Measurements from ENCODE around the gene SLC27A3.

DNA sequence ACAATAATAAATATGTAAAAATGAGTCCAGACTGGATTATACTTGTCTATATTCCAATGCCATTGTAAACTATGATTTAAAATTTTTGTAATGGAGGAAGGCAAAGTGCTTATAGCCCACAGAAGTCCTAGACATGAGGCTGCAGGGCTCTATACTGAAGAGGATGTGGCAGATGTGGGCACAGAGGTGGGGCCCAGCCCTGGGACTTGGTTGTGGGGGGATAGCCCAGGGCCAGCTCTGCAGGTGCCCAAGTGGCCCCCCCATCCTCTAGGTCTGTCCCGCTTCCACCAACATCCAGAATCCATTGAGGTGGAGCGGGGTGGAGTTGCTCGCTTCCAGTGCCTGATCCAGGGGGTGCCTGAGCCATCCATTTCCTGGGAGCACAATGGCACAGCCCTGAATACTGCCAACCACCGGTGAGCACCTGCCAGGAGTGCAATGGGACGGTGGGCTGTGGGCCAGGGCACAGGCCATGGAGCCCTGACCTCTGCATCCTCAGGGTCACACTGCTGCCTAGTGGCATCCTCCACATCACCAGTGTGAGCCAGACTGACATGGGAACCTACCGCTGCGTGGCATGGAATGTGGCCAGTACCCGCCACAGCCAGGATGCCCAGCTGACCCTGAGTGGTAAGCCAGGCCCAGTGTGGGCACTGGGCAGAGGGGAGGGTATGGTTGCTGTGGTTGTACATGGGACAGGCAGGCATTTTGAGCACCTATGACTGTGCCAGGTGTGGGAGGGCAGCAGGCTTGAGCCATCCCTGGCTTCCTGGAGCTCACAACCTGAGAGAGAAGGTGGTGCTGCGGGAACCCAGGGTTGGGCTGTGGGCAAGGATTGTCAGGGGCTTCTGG lies 21.0 kb downstream of the SLC27A3 start:
- no peak for TF ChIP-seq EZH2 (IDR thresholded peaks at IDR 0.05; ENCODE audit: borderline replicate concordance, low read length)
- TF ChIP-seq, protein P1, sequence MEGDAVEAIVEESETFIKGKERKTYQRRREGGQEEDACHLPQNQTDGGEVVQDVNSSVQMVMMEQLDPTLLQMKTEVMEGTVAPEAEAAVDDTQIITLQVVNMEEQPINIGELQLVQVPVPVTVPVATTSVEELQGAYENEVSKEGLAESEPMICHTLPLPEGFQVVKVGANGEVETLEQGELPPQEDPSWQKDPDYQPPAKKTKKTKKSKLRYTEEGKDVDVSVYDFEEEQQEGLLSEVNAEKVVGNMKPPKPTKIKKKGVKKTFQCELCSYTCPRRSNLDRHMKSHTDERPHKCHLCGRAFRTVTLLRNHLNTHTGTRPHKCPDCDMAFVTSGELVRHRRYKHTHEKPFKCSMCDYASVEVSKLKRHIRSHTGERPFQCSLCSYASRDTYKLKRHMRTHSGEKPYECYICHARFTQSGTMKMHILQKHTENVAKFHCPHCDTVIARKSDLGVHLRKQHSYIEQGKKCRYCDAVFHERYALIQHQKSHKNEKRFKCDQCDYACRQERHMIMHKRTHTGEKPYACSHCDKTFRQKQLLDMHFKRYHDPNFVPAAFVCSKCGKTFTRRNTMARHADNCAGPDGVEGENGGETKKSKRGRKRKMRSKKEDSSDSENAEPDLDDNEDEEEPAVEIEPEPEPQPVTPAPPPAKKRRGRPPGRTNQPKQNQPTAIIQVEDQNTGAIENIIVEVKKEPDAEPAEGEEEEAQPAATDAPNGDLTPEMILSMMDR (conservative IDR thresholded peaks at IDR 0.05 in 1 of 2, IDR thresholded peaks at IDR 0.05 in 1 of 2; ENCODE audit: extremely low read depth in 1 of 2, insufficient read depth in 1 of 2, low read depth in 1 of 2, low read length in 2 of 2) = no peak
